Measurements from ENCODE around the gene C5orf52.

GRCh38 chr5:157679801-157680200, 8.5 kb downstream of the C5orf52 start:
- TF ChIP-seq CTCF (IDR thresholded peaks at IDR 0.05; ENCODE audit: low read depth, low read length) (no peak), EZH2phosphoT487 (IDR thresholded peaks at IDR 0.05; ENCODE audit: low read depth) (no peak)
